Muscle of leg (tissue), 11 donors: Measurements from ENCODE around the gene EIF2S1. TPM values are rescaled to one million over a fixed set of nuclear protein-coding genes. Genes with fewer than 3 reads are reported as not detected.
A peak's percentile ranks its signal among the peaks of the same experiment; 100 is the strongest.

ENCODE experiments used
- DNase-seq: peaks from one replicate; pipeline ENCODE4 v3.0.0; 2013
- H3K27ac ChIP-seq: one replicate; pipeline ENCODE4 v1.5.1; 2013; ENCODE audit warnings: mild to moderate bottlenecking, low read length, control low read depth
- H3K27me3 ChIP-seq: one replicate; pipeline ENCODE4 v1.6.1; 2013; ENCODE audit warnings: low read length; ENCODE audit not compliant: control insufficient read depth, insufficient read depth
- H3K36me3 ChIP-seq: one replicate; pipeline ENCODE4 v1.6.1; 2013; ENCODE audit warnings: low read length; ENCODE audit not compliant: control insufficient read depth, insufficient read depth
- H3K4me1 ChIP-seq: one replicate; pipeline ENCODE4 v1.6.1; 2013; ENCODE audit warnings: low read length; ENCODE audit not compliant: control insufficient read depth, insufficient read depth
- H3K4me3 ChIP-seq: one replicate; pipeline ENCODE4 v1.5.1; 2013; ENCODE audit warnings: low read length, control low read depth
- H3K9me3 ChIP-seq: replicated peaks from 2 replicates; pipeline ENCODE4 v1.6.1; 2013; ENCODE audit warnings: low read depth, low read length; ENCODE audit not compliant: control insufficient read depth
- WGBS: methylation state at CpG from one replicate; pipeline ENCODE4 v1.1.5; 2013; ENCODE audit warnings: missing lambda C conversion rate; ENCODE audit not compliant: insufficient coverage; 5-methylcytosine and 5-hydroxymethylcytosine counted together
- polyA plus RNA-seq, 8 donors: library from polyadenylated mRNA; unstranded; fragments of 120-200 nt; gene quantifications; one replicate each; pipeline versions ENCODE4 v1.2.1 to v1.2.3, GENCODE V29; 2013; ENCODE audit warnings: inconsistent platforms in 1 of 8, low replicate concordance in 1 of 8; ENCODE audit not compliant: insufficient read length in 8 of 8, insufficient read depth in 1 of 8
- total RNA-seq: library from RNA; stranded (reverse); fragments of 120-200 nt; gene quantifications from one replicate; pipeline ENCODE4 v1.2.4, GENCODE V29; 2013

The EIF2S1 gene
- total and polyA plus RNA-seq, 9 donors = 60.3 to 97.4 (median 90.0) TPM

DNA sequence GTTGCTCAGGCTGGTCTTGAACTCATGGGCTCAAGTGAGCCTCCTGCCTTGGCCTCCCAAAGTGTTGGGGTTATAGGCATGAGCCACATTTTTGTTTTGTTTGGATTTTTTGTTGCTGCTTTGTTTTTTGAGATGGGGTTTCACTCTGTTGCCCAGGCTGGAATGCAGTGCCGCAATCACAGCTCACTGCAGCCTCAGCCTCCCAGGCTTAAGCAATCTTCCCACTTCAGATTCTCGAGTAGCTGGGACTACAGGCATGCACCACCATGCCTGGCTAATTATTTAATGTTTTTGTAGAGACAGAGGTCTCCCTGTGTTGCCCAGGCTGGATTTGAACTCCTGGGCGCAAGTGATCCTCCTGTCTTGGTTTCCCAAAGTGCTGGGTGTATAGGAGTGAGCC, 57.5 kb downstream of the EIF2S1 start:
- Histone ChIP-seq H3K4me3 (no peak overlapping the region), H3K4me1 (no peaks in the 10 kb centered on the region), H3K27me3 (peaks cover 14% of the 10 kb centered on the region), H3K36me3 (no peaks in the 10 kb centered on the region), H3K27ac (no peak overlapping the region), H3K9me3 (no peaks in the 10 kb centered on the region)
- WGBS = 71% methylated on average over 1 of the region's 3 CpGs
- no peak for DNase-seq

DNA sequence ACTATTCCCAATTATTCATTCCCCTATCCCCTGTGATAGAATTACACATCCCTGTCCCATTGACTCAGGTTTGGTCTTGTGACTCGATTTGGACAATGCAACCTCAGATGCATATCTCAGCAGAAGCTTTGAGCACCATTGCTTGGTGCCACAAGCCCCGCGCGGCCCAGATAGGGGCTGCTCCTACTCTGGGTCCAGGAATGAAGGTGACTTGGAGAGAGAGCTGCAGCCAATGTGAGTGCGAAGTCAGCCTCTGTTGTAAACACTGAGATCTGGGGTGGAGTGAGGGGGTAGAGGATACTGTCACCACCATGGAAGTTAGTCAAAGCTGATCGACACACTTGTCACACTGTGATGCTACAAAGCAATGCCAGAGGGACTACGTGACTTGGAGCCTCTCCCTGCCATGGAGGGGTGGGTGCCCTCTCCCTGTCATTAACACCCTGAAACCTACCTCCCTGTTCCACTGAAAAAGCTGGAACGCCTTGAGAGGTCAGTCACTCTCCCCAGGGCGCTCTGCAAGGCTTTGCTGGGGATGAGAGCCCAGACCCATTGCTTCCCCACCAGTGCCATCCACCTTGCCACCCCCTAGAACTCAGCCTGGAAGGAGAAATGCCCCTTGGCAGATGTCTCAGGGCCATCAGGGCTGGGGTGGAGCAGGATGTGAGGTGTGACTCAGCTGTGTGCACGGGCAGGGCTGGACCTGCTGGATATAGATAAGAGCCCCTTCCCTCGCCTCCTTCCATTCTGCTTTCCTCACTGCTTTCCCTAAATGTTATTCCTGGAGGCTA, 58.5 kb downstream of the EIF2S1 start:
- H3K27me3 ChIP-seq = peaks cover 6% of the 10 kb centered on the region
- DNase-seq = no peak
- H3K4me3 ChIP-seq = no peak overlapping the region
- no peaks in the 10 kb centered on the region for H3K9me3 ChIP-seq
- no peak overlapping the region for H3K27ac ChIP-seq
- no peaks in the 10 kb centered on the region for H3K36me3 ChIP-seq
- 93% methylated on average over 5 of the region's 11 CpGs for WGBS
- H3K4me1 ChIP-seq = no peaks in the 10 kb centered on the region

DNA sequence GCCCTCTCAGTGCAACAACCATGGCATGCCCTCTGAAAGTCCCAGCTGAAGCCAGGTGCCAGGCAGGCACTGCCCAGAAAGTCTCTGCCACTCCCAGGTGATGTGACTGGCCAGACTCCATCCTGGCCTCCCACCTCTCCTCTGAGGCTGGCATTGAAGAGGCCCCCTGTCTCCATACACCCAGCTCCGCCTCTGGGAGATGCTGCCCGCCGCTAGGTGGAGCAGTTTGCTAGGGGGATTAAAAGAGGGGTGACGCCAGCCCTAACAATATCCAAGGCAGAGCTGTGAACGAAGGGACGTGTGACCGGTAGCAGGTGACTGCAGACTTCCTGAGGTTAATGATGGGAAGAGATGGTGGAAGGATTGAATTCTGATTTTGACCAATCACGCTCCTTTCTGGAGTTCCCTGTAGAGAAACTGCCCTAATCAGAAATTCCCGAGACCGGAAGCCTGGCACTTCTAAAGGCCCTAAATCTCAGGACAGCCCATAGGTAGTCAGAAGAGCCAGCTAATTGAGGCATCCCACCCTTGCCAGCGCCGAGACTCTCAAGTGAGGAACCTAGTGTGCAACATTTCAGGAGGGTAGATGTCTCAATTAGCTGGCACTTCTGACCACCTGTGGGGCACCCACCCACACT, 60.1 kb downstream of the EIF2S1 start:
- Histone ChIP-seq H3K27ac (no peak overlapping the region), H3K36me3 (no peaks in the 10 kb centered on the region), H3K4me3 (no peak overlapping the region), H3K4me1 (no peaks in the 10 kb centered on the region), H3K9me3 (no peaks in the 10 kb centered on the region), H3K27me3 (peaks cover 8% of the 10 kb centered on the region)
- WGBS = 70% methylated on average over 3 of the region's 12 CpGs
- no peak for DNase-seq

DNA sequence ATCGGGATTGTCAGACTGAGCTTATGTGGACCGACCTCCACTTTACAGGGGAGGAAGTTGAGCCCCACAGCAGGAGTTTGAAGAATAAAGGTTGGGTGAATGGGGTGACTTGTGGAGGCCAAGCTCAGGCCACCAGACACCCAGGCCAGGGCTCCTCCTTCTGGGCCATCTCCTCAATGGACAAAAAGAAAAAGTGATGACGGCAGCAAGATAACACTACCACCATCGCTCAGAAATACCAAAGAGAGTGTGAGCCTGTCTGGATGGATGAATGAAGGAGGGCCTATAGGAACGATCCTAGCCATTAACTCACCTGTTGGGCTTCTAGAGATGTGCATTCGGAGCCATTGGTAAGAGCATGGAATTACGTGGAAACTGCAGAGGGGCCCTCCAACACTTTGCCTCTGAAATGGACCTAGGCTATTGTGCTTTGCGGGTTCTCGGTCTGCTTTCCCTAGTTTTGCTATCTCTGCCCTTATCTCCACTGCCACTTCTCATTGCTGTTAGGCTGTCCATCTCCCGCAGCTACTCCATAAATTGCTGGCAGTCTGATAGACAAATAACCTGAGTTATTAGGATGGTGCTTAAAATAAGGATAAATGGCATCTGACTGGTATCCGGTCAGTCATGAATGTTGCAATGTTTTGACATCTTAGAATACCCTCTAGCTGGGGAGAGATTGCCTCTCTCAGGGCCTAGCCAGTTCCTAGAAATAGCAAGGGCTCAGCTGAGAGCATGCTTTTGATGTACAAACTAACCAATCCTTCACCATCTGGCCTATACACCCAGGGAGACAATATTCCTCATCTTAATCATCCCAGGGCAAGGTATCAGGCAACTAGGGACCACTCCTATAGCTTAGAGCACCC, 61.5 kb downstream of the EIF2S1 start:
- Histone ChIP-seq H3K9me3 (no peaks in the 10 kb centered on the region), H3K27ac (no peak overlapping the region), H3K4me1 (peaks cover 2% of the 10 kb centered on the region), H3K36me3 (no peaks in the 10 kb centered on the region), H3K4me3 (no peak overlapping the region), H3K27me3 (peaks cover 11% of the 10 kb centered on the region)
- DNase-seq = no peak
- WGBS = 74% methylated on average over 3 of the region's 11 CpGs

DNA sequence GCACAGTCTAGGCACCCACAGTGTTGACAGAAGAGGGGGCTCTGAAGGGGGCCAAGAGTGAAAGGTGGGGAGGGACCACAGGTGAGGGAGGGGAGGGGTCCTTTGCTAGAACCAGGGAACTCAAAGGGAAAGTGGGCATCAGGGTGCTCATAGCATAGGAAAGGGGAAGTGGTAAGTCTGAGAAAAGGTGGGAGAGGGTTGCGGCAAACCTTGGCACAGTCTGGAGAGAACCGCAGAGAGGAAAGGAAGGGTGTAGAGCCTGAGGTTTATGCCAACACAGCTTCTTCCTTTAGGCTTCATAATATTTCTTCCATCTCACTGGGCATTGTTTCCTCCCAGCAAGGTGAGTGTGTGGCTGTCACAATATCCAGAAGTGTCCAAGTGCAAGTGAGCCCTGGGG, 63.3 kb downstream of the EIF2S1 start:
- peaks cover 12% of the 10 kb centered on the region for H3K27me3 ChIP-seq
- no peak for DNase-seq
- H3K4me3 ChIP-seq = no peak overlapping the region
- no peaks in the 10 kb centered on the region for H3K9me3 ChIP-seq
- no peaks in the 10 kb centered on the region for H3K36me3 ChIP-seq
- peaks cover 7% of the 10 kb centered on the region for H3K4me1 ChIP-seq
- WGBS = 83% methylated on average over 1 of the region's 2 CpGs
- no peak overlapping the region for H3K27ac ChIP-seq

DNA sequence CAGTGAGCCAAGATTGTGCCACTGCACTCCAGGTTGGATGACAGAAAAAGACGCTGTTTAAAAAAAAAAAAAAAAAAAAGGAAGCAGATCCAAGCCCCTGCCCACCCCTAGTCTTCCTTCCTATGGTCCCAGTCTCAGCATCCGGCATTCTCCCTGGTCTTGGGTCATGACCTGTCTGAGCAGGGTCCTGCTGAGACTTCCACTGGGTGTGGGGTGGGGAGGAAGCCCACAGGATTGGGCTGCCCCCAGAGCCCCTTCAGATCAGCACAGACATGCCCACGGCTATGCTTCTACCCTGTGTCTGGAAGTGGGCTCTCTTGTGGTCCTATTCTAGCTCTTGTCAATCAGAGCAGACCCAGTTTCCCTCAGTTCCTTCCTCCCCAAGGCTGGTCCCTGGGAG, 64.4 kb downstream of the EIF2S1 start:
- peaks cover 7% of the 10 kb centered on the region for H3K4me1 ChIP-seq
- H3K36me3 ChIP-seq = no peaks in the 10 kb centered on the region
- H3K27me3 ChIP-seq = peaks cover 12% of the 10 kb centered on the region
- H3K4me3 ChIP-seq = no peak overlapping the region
- H3K9me3 ChIP-seq = no peaks in the 10 kb centered on the region
- H3K27ac ChIP-seq = no peak overlapping the region
- no CpG with 5 or more reads among the region's 3 CpGs for WGBS
- no peak for DNase-seq

DNA sequence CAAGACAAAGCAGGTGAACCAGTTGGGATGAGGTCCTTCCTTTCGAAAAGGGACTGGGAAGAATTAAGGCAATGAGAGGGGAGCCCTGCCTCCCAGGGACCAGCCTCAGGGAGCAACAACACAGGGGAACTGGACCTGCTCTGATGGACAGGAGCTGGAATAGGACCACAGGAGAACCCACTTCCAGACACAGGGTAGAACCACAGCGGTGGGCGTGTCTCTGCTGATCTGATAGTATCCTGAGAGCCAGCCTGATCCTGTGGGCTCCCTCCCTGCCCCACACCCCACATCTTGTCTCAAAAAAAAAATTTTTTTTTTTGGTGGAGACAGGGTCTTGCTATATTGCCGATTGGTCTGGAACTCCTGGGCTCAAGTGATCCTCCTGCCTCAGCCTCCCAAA, 65.5 kb downstream of the EIF2S1 start:
- Histone ChIP-seq H3K27me3 (peaks cover 13% of the 10 kb centered on the region), H3K27ac (no peak overlapping the region), H3K4me3 (no peak overlapping the region), H3K36me3 (no peaks in the 10 kb centered on the region), H3K4me1 (peaks cover 7% of the 10 kb centered on the region), H3K9me3 (no peaks in the 10 kb centered on the region)
- DNase-seq = no peak
- WGBS = 75% methylated on average over 1 of the region's 4 CpGs

DNA sequence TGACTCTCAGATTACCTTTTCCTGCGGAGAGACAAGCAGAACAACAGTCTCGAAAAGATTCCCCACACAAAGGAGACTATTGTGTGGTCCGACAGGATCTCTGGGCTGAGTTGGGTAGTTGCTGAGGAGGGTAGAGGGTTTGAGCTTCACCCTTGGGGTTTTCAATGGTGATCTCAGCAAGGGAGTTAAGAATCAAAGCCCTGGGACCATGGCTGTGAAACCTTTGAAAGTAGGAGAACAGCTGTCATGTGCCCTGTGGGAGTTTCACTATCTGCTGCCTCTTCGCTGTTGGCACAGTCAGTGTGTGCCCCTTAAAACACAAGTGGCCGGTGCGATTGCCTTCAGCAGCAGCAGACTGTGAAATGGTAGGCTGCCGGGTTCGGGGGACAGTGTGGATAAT, 66.0 kb downstream of the EIF2S1 start:
- DNase-seq = no peak
- WGBS = 71% methylated on average over 3 of the region's 8 CpGs
- Histone ChIP-seq H3K27me3 (peaks cover 13% of the 10 kb centered on the region), H3K4me3 (no peak overlapping the region), H3K4me1 (peaks cover 7% of the 10 kb centered on the region), H3K36me3 (no peaks in the 10 kb centered on the region), H3K9me3 (no peaks in the 10 kb centered on the region), H3K27ac (no peak overlapping the region)

DNA sequence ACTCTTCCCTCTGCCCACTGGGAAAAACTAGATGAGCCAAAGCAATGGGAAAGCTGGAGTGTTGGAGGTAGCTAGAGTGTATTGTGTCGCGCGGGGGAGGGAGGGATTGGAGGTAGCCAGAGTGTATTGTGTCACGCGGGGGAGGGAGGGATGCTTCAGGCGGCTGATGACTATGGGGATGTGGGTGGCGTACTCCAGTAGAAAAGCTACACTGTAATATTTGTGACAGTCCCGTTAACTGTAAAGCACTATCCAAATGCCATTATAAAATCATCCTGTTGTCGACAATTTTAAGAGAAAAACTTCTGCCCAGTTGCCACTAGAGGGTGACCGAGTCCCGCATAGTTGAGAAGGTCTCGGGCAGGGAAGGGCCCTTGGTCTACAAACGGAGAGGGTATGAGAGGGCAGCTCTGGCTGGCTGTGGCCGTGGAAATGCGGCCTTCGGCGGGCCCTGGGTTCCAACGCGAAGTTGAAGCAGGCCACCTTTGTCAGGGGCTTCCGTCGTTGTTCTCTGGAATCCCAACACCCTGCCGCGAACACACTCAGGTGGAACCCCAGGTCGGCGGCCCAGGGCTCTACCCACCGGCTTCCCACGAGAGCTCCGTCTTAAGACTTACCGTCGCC, 67.0 kb downstream of the EIF2S1 start:
- H3K4me3 ChIP-seq = no peak overlapping the region
- H3K4me1 ChIP-seq = peaks cover 7% of the 10 kb centered on the region
- no peaks in the 10 kb centered on the region for H3K36me3 ChIP-seq
- 17% methylated on average over 25 of the region's 30 CpGs for WGBS
- no peaks in the 10 kb centered on the region for H3K9me3 ChIP-seq
- peaks cover 13% of the 10 kb centered on the region for H3K27me3 ChIP-seq
- peak; percentile 78 for DNase-seq
- no peak overlapping the region for H3K27ac ChIP-seq
